ENCODE results near the gene PLPP7.
"Not testable (repeated sequence)": the region's sequence is repeated elsewhere in the genome, so short reads cannot be mapped to it uniquely, and the experiment has no call there.

Gene PLPP7

GRCh38 chr9:131270171-131271015, 19.1 kb upstream of the PLPP7 start:
- DNase-seq, result peak; percentile 69

DNA sequence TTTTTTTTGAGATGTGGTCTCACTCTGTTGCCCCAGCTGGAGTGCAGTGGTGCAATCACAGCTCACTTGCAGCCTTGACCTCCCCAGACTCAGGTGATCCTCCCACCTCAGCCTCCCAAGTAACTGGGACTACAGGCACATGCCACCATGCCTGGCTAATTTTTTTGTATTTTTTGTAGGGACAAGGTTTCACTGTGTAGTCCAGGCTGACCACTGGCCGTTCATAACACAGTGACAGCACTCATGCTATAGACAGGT, 18.6 kb upstream of the PLPP7 start:
- not testable (repeated sequence) for DNase-seq

GRCh38 chr9:131271506-131271931, 18.0 kb upstream of the PLPP7 start:
- no peak for DNase-seq

DNA sequence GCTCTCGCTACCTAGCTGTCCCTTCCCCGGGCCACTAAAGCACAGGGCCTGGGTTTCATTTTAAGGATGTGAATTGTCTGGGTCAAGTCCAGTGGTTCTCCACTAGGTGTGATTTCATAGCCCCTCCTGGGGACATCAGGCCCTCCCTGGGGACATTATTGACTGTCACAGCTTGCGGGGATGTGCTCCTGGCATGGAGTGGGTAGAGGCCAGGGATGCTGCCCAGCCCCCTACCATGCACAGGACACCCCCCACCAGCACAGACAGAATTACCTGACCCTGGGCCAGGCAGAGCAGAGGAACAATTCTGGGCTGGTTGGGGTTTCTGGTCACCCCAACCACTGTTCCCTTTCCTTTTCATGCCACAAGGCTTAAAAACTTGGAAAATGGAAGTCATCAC, 17.3 kb upstream of the PLPP7 start:
- DNase-seq, result no peak

DNA sequence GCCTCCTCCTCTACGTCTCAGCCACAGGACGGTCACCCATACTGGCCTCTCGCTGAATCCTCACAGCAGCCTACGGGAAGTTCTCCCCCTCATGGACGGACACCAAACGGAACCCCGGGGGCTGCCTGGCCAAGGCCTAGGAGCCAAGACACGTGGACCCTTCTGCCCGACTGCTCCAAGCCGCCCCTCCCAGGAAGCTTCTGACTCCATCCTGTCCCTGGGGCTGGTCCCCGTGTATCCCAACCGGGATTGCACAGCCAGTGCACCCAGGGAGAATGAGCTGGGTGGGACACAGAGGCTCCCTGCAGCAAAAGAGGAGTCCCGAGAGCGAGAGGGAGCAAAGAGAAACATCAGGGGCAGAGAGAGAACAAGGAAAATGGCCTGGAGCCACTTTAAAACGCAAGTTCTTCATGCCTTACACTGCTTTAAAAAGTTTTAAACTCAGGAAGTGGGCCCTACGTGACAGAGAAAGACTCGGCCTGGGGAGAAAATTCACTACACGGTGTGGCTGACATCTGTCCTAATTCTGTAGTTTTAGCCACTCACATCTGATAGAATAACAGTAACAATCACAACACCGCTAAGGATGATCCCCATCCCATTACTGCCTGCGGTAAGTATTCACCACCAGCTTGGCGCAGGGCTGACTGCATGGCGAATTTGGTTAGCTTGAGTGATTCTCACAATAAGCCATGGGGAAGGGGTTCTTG, 16.2 kb upstream of the PLPP7 start:
- DNase-seq, result peak; percentile 62

DNA sequence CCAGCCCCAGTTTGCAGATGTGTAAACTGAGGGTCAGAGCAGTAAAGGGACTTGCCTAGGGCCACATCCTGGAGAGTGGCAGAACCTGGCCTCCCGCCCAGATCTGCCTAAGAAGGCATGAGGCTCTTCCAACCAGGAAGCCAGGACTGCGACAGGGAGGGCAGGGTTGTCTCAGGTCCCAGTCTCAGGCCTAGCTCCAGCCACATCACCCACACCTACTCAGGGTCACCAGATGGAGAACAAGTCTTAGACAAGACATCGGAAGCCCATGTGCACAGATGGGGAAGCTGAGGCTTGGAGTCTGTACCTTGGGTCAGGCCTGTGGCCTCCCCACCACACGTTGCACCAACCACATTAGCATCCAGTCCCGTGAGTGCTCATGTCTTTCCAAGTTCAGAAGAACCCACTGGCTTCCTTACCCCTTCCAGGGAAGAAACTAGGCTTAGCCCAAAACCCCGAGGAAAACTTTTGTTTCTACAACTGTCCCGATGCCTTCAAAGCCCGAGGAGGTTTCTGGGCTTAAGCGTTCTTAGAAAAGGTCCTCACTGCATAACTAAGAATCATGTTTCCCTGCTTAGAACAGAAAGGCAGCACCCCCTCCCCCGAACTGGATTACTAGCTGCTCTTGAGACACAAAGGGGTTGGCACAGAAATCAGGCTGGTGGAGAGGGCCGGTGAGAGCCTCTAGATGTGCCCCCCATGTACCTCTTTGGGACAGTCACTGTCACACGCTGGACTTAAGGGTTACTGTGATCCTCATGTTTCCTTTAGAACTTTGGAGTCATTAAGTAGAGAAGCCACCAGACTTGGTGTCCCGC, 15.5 kb upstream of the PLPP7 start:
- peak; percentile 62 for DNase-seq

DNA sequence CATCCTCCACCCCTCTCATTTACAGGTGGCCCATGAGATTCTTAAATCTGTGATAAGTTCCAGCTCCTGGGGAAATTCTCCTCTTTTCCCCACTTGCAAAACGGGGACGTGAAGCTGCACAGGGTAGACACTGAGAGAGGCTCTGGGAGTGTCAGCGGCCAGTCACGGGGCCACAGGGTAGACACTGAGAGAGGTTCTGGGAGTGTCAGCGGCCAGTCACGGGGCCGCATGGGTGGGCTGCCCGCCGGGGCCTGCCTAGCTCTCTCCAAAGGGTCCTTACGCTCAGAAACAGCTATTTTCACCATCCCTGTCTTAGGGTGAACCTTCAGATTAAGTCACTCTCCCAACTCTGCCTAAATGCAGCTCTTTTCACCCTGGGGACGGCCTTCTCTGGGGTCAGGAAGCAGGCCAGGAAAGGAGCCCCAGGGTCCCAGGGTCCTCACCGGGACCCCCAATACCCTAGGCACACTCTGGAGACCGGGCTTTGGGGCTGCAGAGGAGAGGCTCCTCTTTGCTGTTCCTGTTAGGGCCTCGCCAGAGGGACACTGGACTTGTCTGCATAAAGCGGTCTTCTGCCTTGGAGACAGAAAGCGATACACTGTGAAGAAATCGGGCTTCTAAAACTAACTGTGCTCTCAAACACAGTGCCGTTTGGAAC, 14.7 kb upstream of the PLPP7 start:
- DNase-seq, result peak; percentile 72

GRCh38 chr9:131275332-131276093, 14.0 kb upstream of the PLPP7 start:
- DNase-seq, result peak; percentile 79

DNA sequence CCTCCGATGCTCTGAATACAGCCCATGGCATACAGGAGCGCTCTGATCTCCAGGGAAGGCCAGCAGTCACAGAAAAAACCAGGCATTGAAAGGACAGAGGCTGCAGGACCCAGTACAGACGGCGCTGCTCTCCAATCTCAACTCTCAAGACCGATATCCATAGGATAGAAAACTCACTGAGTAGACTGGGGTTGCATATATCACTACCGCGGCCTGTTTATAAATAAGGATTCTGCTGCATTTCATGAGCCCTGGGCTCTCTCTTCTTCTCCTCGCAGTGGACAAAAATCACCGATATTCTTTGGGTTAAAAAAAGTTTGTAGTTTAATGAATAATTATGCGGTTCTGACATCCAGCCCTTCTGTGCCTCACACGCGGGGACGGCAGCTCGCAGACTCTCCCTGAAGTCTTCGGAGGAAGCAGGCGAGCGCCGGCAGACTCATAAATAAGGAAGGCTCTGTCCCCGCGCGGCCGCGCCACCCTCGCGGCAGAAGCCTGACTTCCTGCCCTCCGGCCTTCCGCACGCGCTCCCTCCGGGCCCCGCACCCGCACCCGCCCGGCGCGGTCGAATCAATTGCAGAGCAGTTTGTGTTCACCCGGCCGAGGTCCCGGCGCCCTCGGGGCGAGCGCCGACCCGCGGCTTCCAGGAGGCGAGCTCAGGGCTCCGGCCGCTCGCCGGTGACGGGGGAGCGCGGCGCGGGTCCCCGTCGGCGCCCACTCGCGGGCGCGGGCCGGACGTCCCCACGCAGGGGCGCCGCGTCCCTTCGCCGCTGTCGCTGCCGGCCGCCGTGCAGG, 13.2 kb upstream of the PLPP7 start, which contains the start of gene FAM78A:
TSS of gene FAM78A (minus strand) at position 417 of the 795 bp plus-strand sequence. CDS start at position 86, 331 bp downstream.
- DNase-seq, result peak; percentile 50

- peak; percentile 42 for DNase-seq
Observed at GRCh38 chr9:131276891-131277286, 12.6 kb upstream of the PLPP7 start.

GRCh38 chr9:131277287-131277909, 12.1 kb upstream of the PLPP7 start:
- DNase-seq, result no peak

DNA sequence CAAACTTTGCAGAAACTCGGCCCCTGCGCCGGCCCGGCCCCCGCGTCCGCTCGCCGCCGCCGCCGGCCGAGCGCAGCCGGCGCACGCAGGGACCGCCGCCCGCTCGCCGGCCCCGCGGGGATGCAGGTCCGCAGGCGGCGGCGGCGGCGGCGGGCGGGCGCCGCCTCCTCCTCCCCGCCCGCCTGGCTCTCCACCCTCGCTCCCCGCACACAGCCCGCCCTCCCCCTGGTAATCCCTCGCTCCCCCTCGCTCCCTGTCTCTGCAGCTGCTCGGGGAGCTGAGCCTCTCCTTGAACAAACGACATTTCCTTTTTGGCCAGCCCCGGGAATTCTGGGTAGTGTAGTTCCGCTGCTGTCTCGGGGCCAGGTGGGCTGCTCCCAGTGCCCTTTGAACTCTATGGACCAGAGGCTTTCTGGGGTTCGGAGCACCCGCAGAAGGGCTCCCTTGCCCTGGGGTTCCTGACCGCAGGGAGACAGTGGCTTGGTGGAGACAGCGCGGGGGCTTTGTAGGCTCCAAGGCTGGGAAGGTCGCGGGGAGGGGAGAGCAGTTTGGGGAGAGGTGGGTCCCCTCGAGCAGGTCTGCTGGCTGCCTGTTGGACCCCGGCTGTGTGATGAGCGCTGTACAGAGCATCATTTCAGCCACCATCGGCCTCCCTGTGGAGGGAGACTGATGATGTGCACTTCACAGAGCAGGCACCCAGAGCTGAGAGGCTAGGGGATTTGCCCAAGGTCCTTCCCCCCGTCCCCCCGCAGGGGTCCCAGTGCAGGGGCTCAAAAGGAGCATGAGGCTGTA, 11.4 kb upstream of the PLPP7 start:
- peak; percentile 90 for DNase-seq

DNA sequence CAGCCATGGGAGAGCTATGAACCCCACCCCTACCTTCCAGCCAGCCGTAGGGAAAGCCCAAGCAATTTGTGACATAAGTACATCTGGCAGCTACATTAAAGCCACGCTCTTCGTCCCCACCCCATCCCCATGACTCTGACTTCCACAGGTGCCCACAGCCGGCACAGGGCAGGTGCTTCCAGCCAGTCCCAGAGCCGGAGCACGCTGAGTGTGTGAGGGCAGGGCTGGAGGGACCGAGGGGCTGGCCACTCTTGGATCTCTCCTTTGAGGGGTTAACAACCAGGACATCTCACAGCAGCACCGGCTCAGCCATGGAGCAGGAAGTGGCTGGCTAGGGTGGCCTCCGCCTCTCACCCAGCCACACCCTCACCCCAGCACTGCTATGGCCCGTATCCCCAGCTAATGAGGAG, 10.8 kb upstream of the PLPP7 start:
- peak; percentile 35 for DNase-seq

DNA sequence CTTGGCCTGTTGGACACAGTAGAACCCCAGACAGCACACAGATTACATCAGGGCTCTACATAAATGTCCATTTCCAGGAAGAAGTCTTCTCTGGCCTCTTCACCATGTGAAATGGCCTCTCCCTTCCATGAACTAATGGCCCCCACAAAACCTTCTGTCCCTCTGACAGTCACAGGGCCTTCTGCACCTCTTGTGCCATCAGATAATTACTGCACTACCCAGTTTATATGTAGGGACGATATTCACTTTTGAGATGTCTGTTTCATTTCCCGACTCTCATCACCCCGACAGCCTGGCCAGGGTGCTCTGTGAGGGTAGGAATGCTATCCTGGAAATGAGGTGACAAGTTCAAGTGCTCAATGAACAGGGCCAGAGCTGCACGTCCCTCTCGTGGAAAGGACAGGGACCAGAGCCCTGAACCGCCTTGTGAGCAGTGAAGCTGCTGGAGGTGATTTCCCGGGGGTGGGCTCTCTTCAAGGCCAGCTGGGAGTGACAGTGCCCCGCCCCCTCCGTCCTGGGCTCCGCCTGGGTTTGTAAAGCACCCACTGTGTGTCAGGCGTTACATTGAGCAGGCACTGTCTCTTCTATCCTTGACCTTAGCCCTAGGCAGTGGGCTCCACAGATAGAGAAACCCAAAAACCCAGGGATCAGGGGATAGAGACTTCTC, 10.2 kb upstream of the PLPP7 start:
- DNase-seq, result no peak

DNA sequence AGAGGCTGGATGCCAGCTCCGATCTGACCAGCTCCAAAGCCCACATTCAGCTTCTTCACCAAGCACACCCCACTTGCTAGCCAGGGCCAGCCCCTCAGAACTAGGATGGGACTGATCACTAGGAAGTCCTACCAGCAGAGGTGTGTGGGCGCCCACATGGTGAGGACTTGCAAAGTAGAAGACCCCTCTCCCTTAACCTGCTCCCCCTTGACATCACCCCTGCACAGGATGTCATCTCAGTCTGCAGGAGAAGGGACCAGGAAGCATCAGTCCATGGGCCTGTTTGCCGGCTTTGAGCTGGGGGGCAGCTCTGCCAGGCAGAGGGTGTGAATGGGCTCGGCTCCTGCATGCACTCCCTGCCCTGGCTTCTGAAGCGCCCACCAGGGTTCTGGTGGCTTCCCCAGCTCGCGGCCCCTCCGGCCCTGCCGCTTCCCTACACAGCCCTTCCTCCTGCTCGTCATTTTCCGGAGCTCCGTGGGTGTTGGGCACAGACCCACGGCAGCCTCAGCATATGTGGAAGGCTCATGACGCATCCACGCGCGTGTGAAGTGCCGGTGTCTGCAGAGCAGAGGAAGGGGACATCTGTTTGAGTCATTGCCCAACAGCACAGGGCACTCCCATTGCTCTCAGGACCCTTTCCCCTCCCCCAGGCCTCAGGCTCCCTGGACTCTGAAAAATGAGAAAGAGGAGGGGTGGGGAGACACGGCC, 9.5 kb upstream of the PLPP7 start:
- no peak for DNase-seq

DNA sequence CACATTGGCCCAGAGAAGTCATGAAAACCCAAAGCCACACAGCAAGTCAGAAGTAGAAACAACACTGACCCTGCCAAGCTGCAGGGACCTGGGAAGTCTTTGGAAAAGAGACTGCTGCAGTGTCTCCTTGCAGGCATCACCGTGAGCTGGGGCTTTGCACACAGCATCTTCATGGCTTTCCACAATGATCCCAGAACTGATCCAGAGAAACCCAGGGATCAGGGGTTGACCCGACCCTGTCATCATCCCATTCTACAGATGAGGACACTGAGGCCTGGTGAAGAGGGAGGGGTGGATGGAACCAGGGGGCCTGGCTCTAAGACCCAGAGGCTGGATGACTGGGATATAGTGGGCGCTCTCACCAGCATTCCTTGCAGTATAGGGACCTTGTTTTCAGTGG, 8.9 kb upstream of the PLPP7 start:
- no peak for DNase-seq

DNA sequence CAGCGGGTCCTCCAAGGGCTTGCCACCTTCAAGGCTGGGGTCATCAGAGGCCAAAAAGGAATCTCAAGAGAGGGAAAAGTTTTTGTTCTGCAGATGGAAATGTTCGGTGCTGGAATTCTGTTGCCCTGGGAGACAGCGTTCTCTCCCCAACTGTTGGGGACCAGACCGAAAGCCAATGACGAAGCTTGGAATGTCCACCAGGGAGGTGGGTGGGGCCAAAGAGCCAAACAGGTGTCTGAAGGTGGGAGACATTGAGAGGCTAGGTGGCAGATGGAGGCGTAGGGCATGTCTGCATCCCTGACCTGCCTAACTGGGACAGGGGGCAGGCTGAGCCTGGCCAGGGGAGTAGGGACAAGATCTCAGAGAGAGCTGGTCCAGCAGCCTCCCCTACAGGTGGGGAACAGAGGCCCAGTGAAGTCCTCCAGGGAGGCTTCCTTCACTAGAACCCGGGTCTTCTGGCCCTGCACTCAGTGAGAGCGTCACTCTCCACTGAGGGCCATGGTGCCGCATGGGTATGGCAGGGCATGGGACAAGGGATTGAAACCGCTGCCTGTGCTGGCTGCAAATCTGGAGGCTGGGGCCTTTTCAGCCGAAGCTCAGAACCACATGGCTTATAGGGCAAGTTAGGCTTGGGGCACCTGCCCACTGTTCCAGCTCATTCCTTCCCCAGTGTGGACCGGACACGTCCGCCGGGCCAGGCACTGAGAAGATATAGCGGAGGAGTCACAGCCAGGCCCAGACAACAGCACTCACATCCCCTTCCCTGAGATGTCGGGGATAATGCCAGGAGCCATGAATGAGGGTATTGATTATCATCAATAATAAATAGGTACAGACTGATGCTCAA, 8.2 kb upstream of the PLPP7 start:
- no peak for DNase-seq

DNA sequence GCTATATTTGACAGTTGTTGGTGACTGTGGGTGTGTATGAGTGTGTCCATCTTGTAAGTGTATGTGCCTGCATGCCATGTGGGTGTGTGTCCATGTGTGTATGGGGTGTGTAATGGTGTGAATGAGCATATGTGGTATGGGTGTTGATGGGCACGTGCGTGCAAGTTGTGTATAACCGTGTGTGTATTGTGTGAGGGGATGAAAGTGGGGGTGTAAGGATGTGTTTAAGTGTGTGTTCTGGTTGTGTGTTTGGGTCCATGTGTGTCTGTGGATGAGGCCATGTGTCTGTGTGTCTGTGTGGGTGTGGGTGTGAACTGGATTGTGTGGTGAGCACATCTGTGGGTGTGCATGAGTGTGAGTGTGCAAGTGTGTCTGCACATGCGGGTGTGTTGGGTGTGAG, 7.3 kb upstream of the PLPP7 start:
- DNase-seq, result no peak

All from hematopoietic multipotent progenitor cell treated with erythropoietin and hydrocortisone succinate and interleukin-3 and kit ligand, for 8 days (in vitro differentiated cells).